AG09309 (cell line): Measurements from ENCODE around the gene SCLT1.
"Not testable (repeated sequence)": the region's sequence is repeated elsewhere in the genome, so short reads cannot be mapped to it uniquely, and the experiment has no call there.

ENCODE experiments used
- DNase-seq: peaks from one replicate; pipeline ENCODE4 v3.0.0-alpha.2; 2010; ENCODE audit warnings: low read depth
- H3K4me3 ChIP-seq: 2 replicates; pipeline ENCODE4 v1.5.1; 2011; ENCODE audit warnings: mild to moderate bottlenecking, low read depth, low read length, moderate library complexity; ENCODE audit not compliant: control insufficient read depth
- TF ChIP-seq, protein P1 (sequence below): IDR thresholded peaks from 2 replicates; pipeline ENCODE4 v1.5.1; 2011; ENCODE audit warnings: mild to moderate bottlenecking, low read depth, low read length, inconsistent platforms; ENCODE audit not compliant: insufficient read depth, control insufficient read depth; ENCODE audit errors: missing control alignments

Gene SCLT1

DNA sequence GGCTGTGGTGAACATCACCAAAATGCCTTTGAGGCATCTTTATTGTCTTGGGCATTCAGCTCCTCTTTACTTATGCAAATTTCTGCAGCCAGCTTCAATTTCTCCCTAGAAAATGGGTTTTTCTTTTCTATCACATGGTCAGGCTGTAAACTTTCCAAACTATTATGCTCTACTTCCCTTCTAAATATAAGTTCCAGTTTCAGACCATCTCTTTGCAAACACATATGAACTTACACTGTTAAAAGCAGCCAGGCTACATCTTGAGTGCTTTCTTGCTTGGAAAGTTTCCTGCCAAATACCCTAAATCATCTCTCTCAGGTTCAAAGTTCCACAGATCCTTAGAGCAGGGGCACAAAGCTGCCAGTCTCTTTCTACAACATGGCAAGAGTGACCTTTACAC, 13.2 kb downstream of the SCLT1 start:
- no peak for DNase-seq
- H3K4me3 ChIP-seq, result no peak overlapping the region
- TF ChIP-seq, protein P1, sequence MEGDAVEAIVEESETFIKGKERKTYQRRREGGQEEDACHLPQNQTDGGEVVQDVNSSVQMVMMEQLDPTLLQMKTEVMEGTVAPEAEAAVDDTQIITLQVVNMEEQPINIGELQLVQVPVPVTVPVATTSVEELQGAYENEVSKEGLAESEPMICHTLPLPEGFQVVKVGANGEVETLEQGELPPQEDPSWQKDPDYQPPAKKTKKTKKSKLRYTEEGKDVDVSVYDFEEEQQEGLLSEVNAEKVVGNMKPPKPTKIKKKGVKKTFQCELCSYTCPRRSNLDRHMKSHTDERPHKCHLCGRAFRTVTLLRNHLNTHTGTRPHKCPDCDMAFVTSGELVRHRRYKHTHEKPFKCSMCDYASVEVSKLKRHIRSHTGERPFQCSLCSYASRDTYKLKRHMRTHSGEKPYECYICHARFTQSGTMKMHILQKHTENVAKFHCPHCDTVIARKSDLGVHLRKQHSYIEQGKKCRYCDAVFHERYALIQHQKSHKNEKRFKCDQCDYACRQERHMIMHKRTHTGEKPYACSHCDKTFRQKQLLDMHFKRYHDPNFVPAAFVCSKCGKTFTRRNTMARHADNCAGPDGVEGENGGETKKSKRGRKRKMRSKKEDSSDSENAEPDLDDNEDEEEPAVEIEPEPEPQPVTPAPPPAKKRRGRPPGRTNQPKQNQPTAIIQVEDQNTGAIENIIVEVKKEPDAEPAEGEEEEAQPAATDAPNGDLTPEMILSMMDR, result no peak

DNA sequence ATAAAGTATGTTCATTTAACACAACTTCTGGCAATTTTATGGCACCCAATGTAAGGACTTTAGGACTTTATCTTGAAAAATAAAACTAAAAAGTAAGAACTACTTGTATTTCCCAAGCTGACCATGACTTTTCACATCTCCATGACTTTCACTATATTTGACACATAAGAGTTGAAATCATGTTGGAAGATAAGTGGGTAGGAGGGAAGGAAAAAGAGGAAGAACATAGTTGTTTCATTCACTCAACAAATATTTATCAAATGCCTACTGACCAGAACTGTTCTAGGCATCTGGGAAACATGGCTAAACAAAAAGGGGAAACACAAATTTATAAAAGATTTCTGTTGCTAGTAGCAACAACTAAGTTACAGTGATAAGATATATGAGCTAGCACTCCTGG, 16.0 kb downstream of the SCLT1 start:
- H3K4me3 ChIP-seq, result no peak overlapping the region
- TF ChIP-seq, protein P1, result no peak
- no peak for DNase-seq

DNA sequence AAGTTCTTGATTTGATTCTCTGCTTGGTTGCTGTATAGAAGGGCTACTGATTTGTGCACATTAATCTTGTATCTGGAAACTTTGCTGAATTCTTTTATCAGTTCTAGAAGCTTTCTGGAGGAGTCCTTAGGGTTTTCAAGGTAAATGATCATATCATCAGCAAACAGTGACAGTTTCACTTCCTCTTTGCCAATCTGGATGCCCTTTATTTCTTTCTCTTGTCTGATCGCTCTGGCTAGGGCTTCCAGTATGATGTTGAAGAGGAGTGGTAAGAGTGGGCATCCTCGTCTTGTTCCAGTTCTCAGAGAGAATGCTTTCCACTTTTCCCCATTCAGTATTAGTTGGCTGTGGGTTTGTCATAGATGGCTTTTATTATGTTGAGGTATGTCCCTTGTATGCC, 23.8 kb downstream of the SCLT1 start:
- DNase-seq, H3K4me3 ChIP-seq: not testable (repeated sequence)

DNA sequence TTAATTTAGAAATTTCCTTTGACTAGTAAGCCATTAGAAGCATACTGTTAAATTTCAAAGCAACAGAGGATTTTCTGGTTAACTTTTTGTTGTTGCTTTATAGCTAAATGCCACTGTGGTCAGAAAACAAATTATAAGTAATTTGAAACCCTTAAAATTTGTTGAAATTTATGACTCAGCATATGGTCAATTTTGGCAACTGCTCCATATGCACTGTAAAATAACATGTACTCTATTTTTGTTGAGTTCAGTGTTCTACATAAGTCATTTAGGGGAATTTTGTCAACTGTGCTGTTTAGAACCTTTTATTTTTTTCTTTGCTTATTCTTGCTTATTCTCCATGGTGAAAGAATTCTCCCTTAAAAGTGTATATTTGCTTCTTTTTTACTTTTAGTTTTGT, 28.6 kb downstream of the SCLT1 start:
- peak; percentile 20 for DNase-seq
- H3K4me3 ChIP-seq, result no peak overlapping the region
- TF ChIP-seq, protein P1, result no peak

DNA sequence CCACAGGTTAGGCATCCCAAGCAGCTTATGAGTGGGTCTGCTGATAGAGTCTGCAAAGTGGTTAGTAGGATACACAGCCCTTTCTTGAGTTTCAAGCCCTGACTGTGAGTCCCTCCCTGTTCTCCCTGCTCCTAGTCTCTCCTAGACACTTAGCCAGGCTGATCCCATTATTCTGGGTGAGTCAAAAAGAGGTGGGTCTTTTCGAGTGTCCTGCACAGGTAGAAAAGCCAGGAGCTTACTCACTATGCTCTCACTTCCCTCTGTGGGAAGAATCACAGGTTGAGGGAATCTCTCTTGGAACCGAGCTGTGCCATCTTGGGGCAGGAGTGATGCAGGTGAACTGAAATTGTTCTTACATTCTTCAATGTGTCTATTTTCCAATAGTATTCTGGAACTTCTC, 29.7 kb downstream of the SCLT1 start:
- TF ChIP-seq, protein P1, result no peak
- no peak overlapping the region for H3K4me3 ChIP-seq
- DNase-seq, result no peak

DNA sequence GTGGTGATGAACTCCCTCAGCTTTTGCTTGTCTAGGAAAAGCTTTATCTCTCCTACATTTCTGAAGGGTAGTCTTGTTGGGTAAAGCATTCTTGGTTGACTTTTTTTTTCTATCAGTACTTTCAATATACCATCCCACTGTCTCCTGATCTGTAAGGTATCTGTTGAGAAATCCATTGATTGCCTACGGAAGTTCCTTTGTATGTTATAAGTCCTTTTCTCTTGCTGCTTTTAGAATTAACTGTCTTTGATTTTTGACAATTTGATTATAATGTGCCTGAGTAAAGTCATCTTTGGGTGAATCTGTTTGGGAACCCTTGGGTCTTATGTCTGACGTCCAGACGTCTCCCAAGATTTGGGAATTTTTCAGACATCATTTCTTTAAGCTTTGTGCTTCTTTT, 30.8 kb downstream of the SCLT1 start:
- TF ChIP-seq, protein P1, result no peak
- DNase-seq, result no peak
- no peak overlapping the region for H3K4me3 ChIP-seq

DNA sequence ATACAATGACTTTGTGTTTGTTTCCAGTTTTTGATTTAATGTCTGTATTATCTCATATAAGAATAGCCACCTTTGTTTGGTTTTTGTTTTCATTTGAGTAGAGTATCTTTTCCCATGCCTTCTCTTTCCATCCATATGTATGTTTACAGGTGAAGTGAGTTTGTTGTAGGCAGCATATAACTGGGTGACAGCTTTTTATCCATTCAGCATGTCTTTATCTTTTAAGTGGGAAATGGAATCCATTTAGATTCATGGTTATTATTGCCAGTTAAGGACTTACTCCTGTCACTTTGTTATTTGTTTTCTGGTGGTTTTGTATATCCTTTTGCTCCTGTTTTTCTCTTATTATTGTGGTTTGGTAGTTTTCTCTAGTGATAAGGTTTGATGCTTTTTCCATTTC, 34.3 kb downstream of the SCLT1 start:
- TF ChIP-seq, protein P1, result no peak
- no peak overlapping the region for H3K4me3 ChIP-seq
- no peak for DNase-seq
